HCT116 (cell line): Measurements from ENCODE around the gene C1orf115. TPM values are rescaled to one million over a fixed set of nuclear protein-coding genes. Genes with fewer than 3 reads are reported as not detected.

ENCODE experiments used
- ATAC-seq: fragments of 200-7000 bp; cut with Tn5 transposase; 2 replicates; pipeline ENCODE4 v1.9.1; 2020; ENCODE audit warnings: mild to moderate bottlenecking, moderate library complexity
- BruUV-seq: library from RNA; stranded (reverse); fragments of 400-500 nt; replicated peaks from 2 replicates; lab custom pipeline; 2021; lab: Mats Ljungman, UMichigan
- CTCF ChIA-PET: fragments of 300-600 bp; sonication (Branson Sonifier 250); formaldehyde crosslinking; loops from one replicate; lab custom pipeline; 2021; ENCODE audit warnings: antibody characterized with exemption; lab: Charles Lee
- POLR2A ChIA-PET: fragments of 300-600, 350-600 bp; sonication (Branson Sonifier 250); formaldehyde crosslinking; loops from one replicate; lab custom pipeline; 2021; ENCODE audit warnings: antibody characterized with exemption; lab: Charles Lee
- RAD21 ChIA-PET, 2 experiments: fragments of 300-600 bp; sonication (Branson Sonifier 250); formaldehyde crosslinking; loops; one replicate each; lab custom pipeline; 2023; ENCODE audit warnings: low total read pairs in 2 of 2; ENCODE audit not compliant: uncharacterized antibody in 2 of 2, unreplicated experiment in 2 of 2, low non-redundant PET in 1 of 2; lab: Charles Lee
- DNase-seq: peaks from one replicate; pipeline ENCODE4 v3.0.0-alpha.2; 2010; ENCODE audit warnings: low read depth, low spot score
- H2AFZ ChIP-seq: fragments of 200-600 bp; shearing (Covaris generic), sonication (generic); 2 replicates; pipeline ENCODE4 v1.6.1; 2017; ENCODE audit warnings: low read depth, mixed run types, mixed read lengths, antibody characterized with exemption, low read length; ENCODE audit not compliant: poor library complexity, severe bottlenecking
- H3K27ac ChIP-seq: 2 replicates; pipeline ENCODE4 v1.5.1; 2012; ENCODE audit warnings: low read depth, low read length
- H3K27me3 ChIP-seq: fragments of 200-600 bp; sonication (generic); 2 replicates; pipeline ENCODE4 v1.6.1; 2016; ENCODE audit warnings: mixed run types, low read length, mixed read lengths; ENCODE audit not compliant: insufficient read depth
- H3K36me3 ChIP-seq, 2 experiments: fragments of 200-500 bp in 1 of 2; fragments of 200-600 bp in 1 of 2; sonication (Bioruptor generic) in 1 of 2; sonication (generic) in 1 of 2; 2 replicates each; pipeline versions ENCODE4 v1.5.1 to v1.6.1; 2014 to 2016; ENCODE audit warnings: low read length in 2 of 2, inconsistent platforms in 1 of 2, mixed read lengths in 1 of 2, mixed run types in 1 of 2; ENCODE audit not compliant: insufficient read depth in 2 of 2, control insufficient read depth in 1 of 2
- H3K4me1 ChIP-seq, 2 experiments: fragments of 200-600 bp in 1 of 2; sonication (generic) in 1 of 2; 2 replicates each; pipeline versions ENCODE4 v1.5.1 to v1.6.1; 2012 to 2017; ENCODE audit warnings: low read length in 2 of 2, inconsistent platforms in 1 of 2, mild to moderate bottlenecking in 1 of 2, mixed read lengths in 1 of 2, mixed run types in 1 of 2, moderate library complexity in 1 of 2; ENCODE audit not compliant: insufficient read depth in 2 of 2, control insufficient read depth in 1 of 2
- H3K4me2 ChIP-seq: fragments of 200-600 bp; sonication (generic); 2 replicates; pipeline ENCODE4 v1.6.1; 2017; ENCODE audit warnings: mixed run types, low read length, mixed read lengths
- H3K4me3 ChIP-seq, 2 experiments: fragments of 200-600 bp in 1 of 2; sonication (generic) in 1 of 2; replicated peaks in 1 of 2; 2 replicates each; pipeline ENCODE4 v1.5.1; 2011 to 2016; ENCODE audit warnings: low read length in 2 of 2, control low read depth in 1 of 2, low read depth in 1 of 2, mild to moderate bottlenecking in 1 of 2, mixed read lengths in 1 of 2, mixed run types in 1 of 2
- H3K79me2 ChIP-seq: fragments of 200-600 bp; sonication (generic); 2 replicates; pipeline ENCODE4 v1.6.1; 2017; ENCODE audit warnings: mild to moderate bottlenecking, mixed run types, low read length, moderate library complexity, mixed read lengths; ENCODE audit not compliant: insufficient read depth
- H3K9ac ChIP-seq: fragments of 200-600 bp; sonication (generic); 2 replicates; pipeline ENCODE4 v1.6.1; 2016; ENCODE audit warnings: low read length, mixed read lengths
- H3K9me2 ChIP-seq: fragments of 200-600 bp; sonication (generic), shearing (Covaris generic); 2 replicates; pipeline ENCODE4 v1.6.1; 2017; ENCODE audit warnings: mixed run types, mild to moderate bottlenecking, moderate library complexity; ENCODE audit not compliant: insufficient read depth
- H3K9me3 ChIP-seq, 2 experiments: fragments of 200-500 bp in 1 of 2; fragments of 200-600 bp in 1 of 2; sonication (Bioruptor generic) in 1 of 2; sonication (generic) in 1 of 2; 2 replicates each; pipeline ENCODE4 v1.6.1; 2014 to 2017; ENCODE audit warnings: low read length in 2 of 2, mixed read lengths in 2 of 2, inconsistent platforms in 1 of 2, low read depth in 1 of 2, mild to moderate bottlenecking in 1 of 2, mixed run types in 1 of 2, moderate library complexity in 1 of 2; ENCODE audit not compliant: control insufficient read depth in 1 of 2, insufficient read depth in 1 of 2
- H4K20me1 ChIP-seq: fragments of 200-600 bp; sonication (generic), shearing (Covaris generic); 2 replicates; pipeline ENCODE4 v1.6.1; 2017; ENCODE audit warnings: mixed run types, mild to moderate bottlenecking, moderate library complexity; ENCODE audit not compliant: insufficient read depth
- CBX3 ChIP-seq: IDR thresholded peaks from 2 replicates; pipeline ENCODE4 v1.6.1; 2012; ENCODE audit warnings: low read depth
- CEBPB ChIP-seq: IDR thresholded peaks from 2 replicates; pipeline ENCODE4 v1.6.1; 2012; ENCODE audit warnings: low read depth
- ELF1 ChIP-seq: IDR thresholded peaks from 2 replicates; pipeline ENCODE4 v1.6.1; 2012; ENCODE audit warnings: low read depth, borderline replicate concordance
- EZH2 ChIP-seq: fragments of 200-600 bp; sonication (generic); IDR thresholded peaks from 2 replicates; pipeline ENCODE4 v1.6.1; 2017; ENCODE audit warnings: antibody characterized with exemption, mixed run types
- FOSL1 ChIP-seq: IDR thresholded peaks from 2 replicates; pipeline ENCODE4 v1.6.1; 2012; ENCODE audit warnings: low read depth
- JUND ChIP-seq: IDR thresholded peaks from 2 replicates; pipeline ENCODE4 v1.6.1; 2012
- POLR2AphosphoS5 ChIP-seq: IDR thresholded peaks from 2 replicates; pipeline ENCODE4 v1.6.1; 2011; ENCODE audit warnings: mild to moderate bottlenecking, low read depth, low read length, moderate library complexity
- SIN3A ChIP-seq: IDR thresholded peaks from 2 replicates; pipeline ENCODE4 v1.6.1; 2012; ENCODE audit warnings: low read depth
- SP1 ChIP-seq: IDR thresholded peaks from 2 replicates; pipeline ENCODE4 v1.6.1; 2012; ENCODE audit warnings: low read depth
- SRF ChIP-seq: IDR thresholded peaks from 2 replicates; pipeline ENCODE4 v1.6.1; 2012; ENCODE audit warnings: low read depth
- TCF7L2 ChIP-seq: IDR thresholded peaks from 2 replicates; pipeline ENCODE4 v1.7.0; 2011; ENCODE audit warnings: borderline replicate concordance, inconsistent platforms; ENCODE audit not compliant: insufficient read depth, insufficient read length; ENCODE audit errors: extremely low read depth
- YY1 ChIP-seq: IDR thresholded peaks from 2 replicates; pipeline ENCODE4 v1.6.1; 2011; ENCODE audit warnings: low read length, low read depth, moderate library complexity, mild to moderate bottlenecking; ENCODE audit not compliant: insufficient replicate concordance; ENCODE audit errors: extremely low read depth
- ZFX ChIP-seq: fragments of 450-650 bp; IDR thresholded peaks from 2 replicates; pipeline ENCODE4 v1.6.1; 2017
- ZNF274 ChIP-seq: fragments of 200-500 bp; sonication (Bioruptor generic); IDR thresholded peaks from 2 replicates; pipeline ENCODE4 v1.6.1; 2014; ENCODE audit warnings: mild to moderate bottlenecking, low read depth, low read length, inconsistent platforms
- intact Hi-C: fragments of 100-400 bp; cut with micrococcal nuclease; formaldehyde crosslinking; loops from 2 replicates; pipeline ENCODE4 v1.10.0; 2022
- total RNA-seq: library from RNA; stranded (reverse); gene quantifications from one replicate; pipeline ENCODE4 v1.2.1, GENCODE V29; 2021; ENCODE audit not compliant: unreplicated experiment
- TF ChIP-seq, protein P1 (sequence below): IDR thresholded peaks from 2 replicates; pipeline ENCODE4 v1.6.1; 2012
- TF ChIP-seq, protein P2 (sequence below), 3 experiments: fragments of 200-600 bp in 1 of 3; sonication (generic) in 1 of 3; IDR thresholded peaks in 2 of 3; conservative IDR thresholded peaks in 1 of 3; 2 replicates each; pipeline ENCODE4 v1.5.1; 2012 to 2017; ENCODE audit warnings: low read depth in 2 of 3, low read length in 2 of 3, antibody characterized with exemption in 1 of 3, borderline replicate concordance in 1 of 3, control low read depth in 1 of 3, mild to moderate bottlenecking in 1 of 3, mixed read lengths in 1 of 3, mixed run types in 1 of 3, moderate library complexity in 1 of 3; ENCODE audit not compliant: insufficient read depth in 1 of 3
- TF ChIP-seq, protein P3 (sequence below): IDR thresholded peaks from 2 replicates; pipeline ENCODE4 v1.6.1; 2012; ENCODE audit warnings: low read depth
- TF ChIP-seq, protein P4 (sequence below): IDR thresholded peaks from 2 replicates; pipeline ENCODE4 v1.6.1; 2012
- TF ChIP-seq, protein P5 (sequence below): IDR thresholded peaks from 2 replicates; pipeline ENCODE4 v1.6.1; 2011; ENCODE audit warnings: mild to moderate bottlenecking, low read length, moderate library complexity; ENCODE audit not compliant: insufficient replicate concordance; ENCODE audit errors: extremely low read depth

Gene C1orf115
- total RNA-seq, 1 experiment from 2014 or later = 16.8 TPM

DNA sequence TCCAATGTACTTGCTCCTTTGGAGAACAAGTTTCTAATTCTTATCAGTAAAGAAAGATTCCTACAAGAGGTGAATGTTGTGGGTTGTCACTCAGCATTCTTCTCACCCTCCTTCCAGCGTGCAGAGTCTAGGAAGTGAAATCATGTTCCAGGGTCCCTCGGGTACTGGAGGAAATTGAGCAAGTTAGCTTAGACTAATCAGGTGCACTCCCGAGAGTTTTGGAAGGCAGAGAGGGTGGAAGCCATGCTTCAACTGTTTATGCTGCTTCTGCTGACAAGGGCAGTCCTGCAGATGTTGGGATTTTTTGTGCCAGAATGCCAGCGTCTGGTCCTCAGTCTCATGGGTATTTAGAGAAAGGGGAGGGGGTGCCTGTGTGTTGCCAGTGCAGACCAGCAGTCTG is 5.3 kb upstream of the C1orf115 start:
- Histone ChIP-seq H3K4me1 (peaks cover 0 to 5% of the 10 kb centered on the region in 2 experiments; a peak in 2 of 4 replicates), H3K36me3 (no peaks in the 10 kb centered on the region), H3K9me3 (no peaks in the 10 kb centered on the region), H3K4me2 (no peak overlapping the region), H3K27ac (no peak overlapping the region), H3K9ac (no peak overlapping the region), H3K9me2 (no peaks in the 10 kb centered on the region), H3K27me3 (no peaks in the 10 kb centered on the region), H3K4me3 (no peak overlapping the region), H4K20me1 (no peaks in the 10 kb centered on the region), H3K79me2 (no peaks in the 10 kb centered on the region), H2AFZ (no peak overlapping the region)
- BruUV-seq = no TSS peak
- ChIA-PET RAD21 (no interaction called here), CTCF (no interaction called here), POLR2A (no interaction called here)
- no peak for DNase-seq
- intact Hi-C loops = loop anchor here (5.0 kb wide), 2 partner anchors 388 to 403 kb away; no protein-coding TSS in a partner anchor
- TF ChIP-seq SRF = no peak
- TF ChIP-seq SP1 = no peak
- TF ChIP-seq, protein P1, sequence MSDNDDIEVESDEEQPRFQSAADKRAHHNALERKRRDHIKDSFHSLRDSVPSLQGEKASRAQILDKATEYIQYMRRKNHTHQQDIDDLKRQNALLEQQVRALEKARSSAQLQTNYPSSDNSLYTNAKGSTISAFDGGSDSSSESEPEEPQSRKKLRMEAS = no peak
- TF ChIP-seq, protein P2, sequence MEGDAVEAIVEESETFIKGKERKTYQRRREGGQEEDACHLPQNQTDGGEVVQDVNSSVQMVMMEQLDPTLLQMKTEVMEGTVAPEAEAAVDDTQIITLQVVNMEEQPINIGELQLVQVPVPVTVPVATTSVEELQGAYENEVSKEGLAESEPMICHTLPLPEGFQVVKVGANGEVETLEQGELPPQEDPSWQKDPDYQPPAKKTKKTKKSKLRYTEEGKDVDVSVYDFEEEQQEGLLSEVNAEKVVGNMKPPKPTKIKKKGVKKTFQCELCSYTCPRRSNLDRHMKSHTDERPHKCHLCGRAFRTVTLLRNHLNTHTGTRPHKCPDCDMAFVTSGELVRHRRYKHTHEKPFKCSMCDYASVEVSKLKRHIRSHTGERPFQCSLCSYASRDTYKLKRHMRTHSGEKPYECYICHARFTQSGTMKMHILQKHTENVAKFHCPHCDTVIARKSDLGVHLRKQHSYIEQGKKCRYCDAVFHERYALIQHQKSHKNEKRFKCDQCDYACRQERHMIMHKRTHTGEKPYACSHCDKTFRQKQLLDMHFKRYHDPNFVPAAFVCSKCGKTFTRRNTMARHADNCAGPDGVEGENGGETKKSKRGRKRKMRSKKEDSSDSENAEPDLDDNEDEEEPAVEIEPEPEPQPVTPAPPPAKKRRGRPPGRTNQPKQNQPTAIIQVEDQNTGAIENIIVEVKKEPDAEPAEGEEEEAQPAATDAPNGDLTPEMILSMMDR (IDR thresholded peaks at IDR 0.05 in 2 of 3, conservative IDR thresholded peaks at IDR 0.05 in 1 of 3; ENCODE audit: borderline replicate concordance in 1 of 3, insufficient read depth in 1 of 3, low read depth in 2 of 3, low read length in 2 of 3) = no peak
- TF ChIP-seq, protein P3, sequence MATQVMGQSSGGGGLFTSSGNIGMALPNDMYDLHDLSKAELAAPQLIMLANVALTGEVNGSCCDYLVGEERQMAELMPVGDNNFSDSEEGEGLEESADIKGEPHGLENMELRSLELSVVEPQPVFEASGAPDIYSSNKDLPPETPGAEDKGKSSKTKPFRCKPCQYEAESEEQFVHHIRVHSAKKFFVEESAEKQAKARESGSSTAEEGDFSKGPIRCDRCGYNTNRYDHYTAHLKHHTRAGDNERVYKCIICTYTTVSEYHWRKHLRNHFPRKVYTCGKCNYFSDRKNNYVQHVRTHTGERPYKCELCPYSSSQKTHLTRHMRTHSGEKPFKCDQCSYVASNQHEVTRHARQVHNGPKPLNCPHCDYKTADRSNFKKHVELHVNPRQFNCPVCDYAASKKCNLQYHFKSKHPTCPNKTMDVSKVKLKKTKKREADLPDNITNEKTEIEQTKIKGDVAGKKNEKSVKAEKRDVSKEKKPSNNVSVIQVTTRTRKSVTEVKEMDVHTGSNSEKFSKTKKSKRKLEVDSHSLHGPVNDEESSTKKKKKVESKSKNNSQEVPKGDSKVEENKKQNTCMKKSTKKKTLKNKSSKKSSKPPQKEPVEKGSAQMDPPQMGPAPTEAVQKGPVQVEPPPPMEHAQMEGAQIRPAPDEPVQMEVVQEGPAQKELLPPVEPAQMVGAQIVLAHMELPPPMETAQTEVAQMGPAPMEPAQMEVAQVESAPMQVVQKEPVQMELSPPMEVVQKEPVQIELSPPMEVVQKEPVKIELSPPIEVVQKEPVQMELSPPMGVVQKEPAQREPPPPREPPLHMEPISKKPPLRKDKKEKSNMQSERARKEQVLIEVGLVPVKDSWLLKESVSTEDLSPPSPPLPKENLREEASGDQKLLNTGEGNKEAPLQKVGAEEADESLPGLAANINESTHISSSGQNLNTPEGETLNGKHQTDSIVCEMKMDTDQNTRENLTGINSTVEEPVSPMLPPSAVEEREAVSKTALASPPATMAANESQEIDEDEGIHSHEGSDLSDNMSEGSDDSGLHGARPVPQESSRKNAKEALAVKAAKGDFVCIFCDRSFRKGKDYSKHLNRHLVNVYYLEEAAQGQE = no peak
- no peak for TF ChIP-seq EZH2
- TF ChIP-seq JUND = no peak
- TF ChIP-seq, protein P4, sequence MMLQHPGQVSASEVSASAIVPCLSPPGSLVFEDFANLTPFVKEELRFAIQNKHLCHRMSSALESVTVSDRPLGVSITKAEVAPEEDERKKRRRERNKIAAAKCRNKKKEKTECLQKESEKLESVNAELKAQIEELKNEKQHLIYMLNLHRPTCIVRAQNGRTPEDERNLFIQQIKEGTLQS = no peak
- TF ChIP-seq YY1 = no peak
- TF ChIP-seq ELF1 = no peak
- TF ChIP-seq, protein P5, sequence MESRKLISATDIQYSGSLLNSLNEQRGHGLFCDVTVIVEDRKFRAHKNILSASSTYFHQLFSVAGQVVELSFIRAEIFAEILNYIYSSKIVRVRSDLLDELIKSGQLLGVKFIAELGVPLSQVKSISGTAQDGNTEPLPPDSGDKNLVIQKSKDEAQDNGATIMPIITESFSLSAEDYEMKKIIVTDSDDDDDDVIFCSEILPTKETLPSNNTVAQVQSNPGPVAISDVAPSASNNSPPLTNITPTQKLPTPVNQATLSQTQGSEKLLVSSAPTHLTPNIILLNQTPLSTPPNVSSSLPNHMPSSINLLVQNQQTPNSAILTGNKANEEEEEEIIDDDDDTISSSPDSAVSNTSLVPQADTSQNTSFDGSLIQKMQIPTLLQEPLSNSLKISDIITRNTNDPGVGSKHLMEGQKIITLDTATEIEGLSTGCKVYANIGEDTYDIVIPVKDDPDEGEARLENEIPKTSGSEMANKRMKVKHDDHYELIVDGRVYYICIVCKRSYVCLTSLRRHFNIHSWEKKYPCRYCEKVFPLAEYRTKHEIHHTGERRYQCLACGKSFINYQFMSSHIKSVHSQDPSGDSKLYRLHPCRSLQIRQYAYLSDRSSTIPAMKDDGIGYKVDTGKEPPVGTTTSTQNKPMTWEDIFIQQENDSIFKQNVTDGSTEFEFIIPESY = no peak
- no peak for TF ChIP-seq POLR2AphosphoS5
- no peak for TF ChIP-seq ZNF274
- no peak for TF ChIP-seq ZFX
- TF ChIP-seq SIN3A = no peak
- no peak for TF ChIP-seq CEBPB
- no peak for TF ChIP-seq FOSL1
- no peak for TF ChIP-seq CBX3
- TF ChIP-seq TCF7L2 = no peak
- ATAC-seq = no peak
